Upper lobe of left lung (tissue), 4 donors: ENCODE data around the gene SDK1.

ENCODE experiments used
- CTCF ChIP-seq, 6 experiments: fragments of 450-650 bp in 4 of 6; fragments of 200-600 bp in 2 of 6; sonication (generic) in 2 of 6; IDR thresholded peaks; one replicate each; pipeline ENCODE4 v1.5.1; 2016 to 2019; ENCODE audit warnings: antibody characterized with exemption in 6 of 6
- EP300 ChIP-seq, 4 donors: sonication (generic); formaldehyde crosslinking; IDR thresholded peaks; one replicate each; pipeline ENCODE4 v1.5.1; 2017; ENCODE audit warnings: antibody characterized with exemption in 4 of 4, control low read depth in 2 of 4
- POLR2A ChIP-seq, 4 donors: fragments of 450-650 bp; IDR thresholded peaks; one replicate each; pipeline ENCODE4 v1.5.1; 2016 to 2017; ENCODE audit warnings: antibody characterized with exemption in 4 of 4, mild to moderate bottlenecking in 2 of 4
- POLR2AphosphoS5 ChIP-seq, 2 donors: sonication (generic); formaldehyde crosslinking; IDR thresholded peaks; one replicate each; pipeline ENCODE4 v1.5.1; 2017; ENCODE audit warnings: antibody characterized with exemption in 2 of 2

- no peak for TF ChIP-seq POLR2A (IDR thresholded peaks at IDR 0.05)
- TF ChIP-seq CTCF (IDR thresholded peaks at IDR 0.05) = no peak
- no peak for TF ChIP-seq EP300 (IDR thresholded peaks at IDR 0.05)
- TF ChIP-seq POLR2AphosphoS5 (IDR thresholded peaks at IDR 0.05) = no peak
These were observed 70.5 kb downstream of the SDK1 start for GRCh38 chr7:3371601-3372000.
